ENCODE measurements around the gene CPXCR1.
"Not testable (repeated sequence)": the region's sequence is repeated elsewhere in the genome, so short reads cannot be mapped to it uniquely, and the experiment has no call there.

CPXCR1 gene

GRCh38 chrX:88746925-88747324 lies at the start of gene CPXCR1:
TSS of gene CPXCR1 (plus strand) at chrX:88747225. CDS start at chrX:88753415, 6,190 bp downstream.
- DNase-seq (ENCODE audit: low read depth): no peak

GRCh38 chrX:88735835-88736234 lies 11.2 kb upstream of the CPXCR1 start:
- no peak for DNase-seq (ENCODE audit: low read depth)

DNA sequence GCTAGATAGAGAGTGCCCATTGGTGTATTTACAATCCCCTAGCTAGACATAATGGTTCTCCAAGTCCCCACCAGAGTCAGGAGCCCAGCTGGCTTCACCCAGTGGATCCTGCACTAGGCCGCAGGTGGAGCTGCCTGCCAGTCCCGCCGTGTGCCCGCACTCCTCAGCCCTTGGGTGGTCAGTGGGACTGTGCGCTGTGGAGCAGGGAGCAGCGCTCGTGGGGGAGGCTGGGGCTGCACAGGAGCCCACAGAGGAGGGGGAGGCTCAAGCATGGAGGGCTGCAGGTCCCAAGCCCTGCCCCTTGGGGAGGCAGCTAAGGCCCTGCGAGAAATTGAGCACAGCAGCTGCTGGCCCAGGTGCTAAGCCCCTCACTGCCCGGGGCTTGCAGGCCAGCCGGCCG lies 810 bp upstream of the CPXCR1 start:
- DNase-seq (ENCODE audit: low read depth): not testable (repeated sequence)

DNA sequence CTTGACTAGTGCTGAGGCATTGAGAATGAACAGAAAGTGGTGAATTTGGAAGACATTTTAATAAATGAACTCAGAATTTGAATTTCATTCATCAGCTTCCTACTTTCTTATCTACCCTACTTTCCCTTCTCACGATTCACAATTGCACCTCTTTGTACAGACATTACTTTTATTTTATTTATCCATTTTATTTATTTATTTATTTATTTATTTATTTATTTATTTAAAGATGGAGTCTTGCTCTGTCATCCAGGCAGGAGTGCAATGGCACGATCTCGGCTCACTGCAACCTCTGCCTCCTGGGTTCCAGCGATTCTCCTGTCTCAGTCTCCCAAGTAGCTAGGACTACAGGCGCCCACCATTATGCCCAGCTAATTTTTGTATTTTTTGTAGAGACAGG lies 5.3 kb downstream of the CPXCR1 start:
- not testable (repeated sequence) for DNase-seq (ENCODE audit: low read depth)

- DNase-seq (ENCODE audit: low read depth): no peak
These were observed 42.8 kb downstream of the CPXCR1 start for GRCh38 chrX:88789825-88790224.

All from ELR (cell line).